ENCODE measurements around the gene CHD1. TPM values are rescaled to one million over a fixed set of nuclear protein-coding genes. Genes with fewer than 3 reads are reported as not detected.
A peak's percentile ranks its signal among the peaks of the same experiment; 100 is the strongest.
"Not testable (repeated sequence)": the region's sequence is repeated elsewhere in the genome, so short reads cannot be mapped to it uniquely, and the experiment has no call there.

Gene CHD1
- total RNA-seq, 4 donors from 2014 or later = 46.3 to 82.5 (median 58.2) TPM

GRCh38 chr5:98961665-98962344 lies 33.0 kb upstream of the CHD1 start:
- no peaks in the 10 kb centered on the region for H3K27me3 ChIP-seq
- H3K36me3 ChIP-seq = no peaks in the 10 kb centered on the region
- H3K9me3 ChIP-seq = peaks cover 0 to 18% (median 4%) of the 10 kb centered on the region in 4 donors
- H3K4me1 ChIP-seq = no peaks in the 10 kb centered on the region
- 94 to 96% methylated on average over 3 of the region's 3 CpGs for WGBS, 2 donors
- no peak for DNase-seq (ENCODE audit: low spot score in 2 of 2)
- H3K27ac ChIP-seq = no peak overlapping the region
- TF ChIP-seq POLR2A (IDR thresholded peaks at IDR 0.05) (no peak), EP300 (IDR thresholded peaks at IDR 0.05) (no peak), CTCF (IDR thresholded peaks at IDR 0.05) (no peak)
- H3K4me3 ChIP-seq = no peak overlapping the region

- Histone ChIP-seq H3K27me3 (no peaks in the 10 kb centered on the region), H3K4me1 (no peaks in the 10 kb centered on the region), H3K4me3 (no peak overlapping the region), H3K36me3 (no peaks in the 10 kb centered on the region), H3K9me3 (no peaks in the 10 kb centered on the region), H3K27ac (no peak overlapping the region)
- WGBS, 2 donors = 67 to 71% methylated on average over 2 of the region's 2 CpGs
- no peak for DNase-seq (ENCODE audit: low spot score in 2 of 2)
- TF ChIP-seq CTCF (IDR thresholded peaks at IDR 0.05) (no peak), POLR2A (IDR thresholded peaks at IDR 0.05) (no peak), EP300 (IDR thresholded peaks at IDR 0.05) (no peak)
These were observed 28.5 kb upstream of the CHD1 start for GRCh38 chr5:98957307-98957706.

- not testable (repeated sequence) for H3K27me3 ChIP-seq; H3K9me3 ChIP-seq; H3K27ac ChIP-seq; H3K36me3 ChIP-seq; DNase-seq (ENCODE audit: low spot score in 2 of 2); H3K4me1 ChIP-seq; H3K4me3 ChIP-seq
- WGBS, 2 donors = 95 to 96% methylated on average over 3 of the region's 3 CpGs
These were observed 27.1 kb upstream of the CHD1 start for GRCh38 chr5:98955888-98956287.

GRCh38 chr5:98955471-98955870 lies 26.7 kb upstream of the CHD1 start:
- WGBS, 2 donors = 100% methylated on average over 2 of the region's 2 CpGs
- not testable (repeated sequence) for H3K27me3 ChIP-seq; H3K4me3 ChIP-seq; H3K9me3 ChIP-seq; H3K36me3 ChIP-seq; H3K27ac ChIP-seq; DNase-seq (ENCODE audit: low spot score in 2 of 2); H3K4me1 ChIP-seq

- Histone ChIP-seq H3K27ac (no peak overlapping the region), H3K27me3 (no peaks in the 10 kb centered on the region), H3K4me1 (no peaks in the 10 kb centered on the region), H3K9me3 (no peaks in the 10 kb centered on the region), H3K36me3 (no peaks in the 10 kb centered on the region), H3K4me3 (no peak overlapping the region)
- 73 to 83% methylated on average over 4 to 5 of the region's 5 CpGs for WGBS, 2 donors
- DNase-seq (ENCODE audit: low spot score in 2 of 2) = no peak
- TF ChIP-seq CTCF (IDR thresholded peaks at IDR 0.05) (no peak), POLR2A (IDR thresholded peaks at IDR 0.05) (no peak), EP300 (IDR thresholded peaks at IDR 0.05) (no peak)
These were observed 25.7 kb upstream of the CHD1 start for GRCh38 chr5:98954392-98955028.

- Histone ChIP-seq H3K36me3 (no peaks in the 10 kb centered on the region), H3K9me3 (no peaks in the 10 kb centered on the region), H3K27me3 (no peaks in the 10 kb centered on the region), H3K27ac (peak overlapping the region in 1 of 4 donors; percentile 48), H3K4me3 (no peak overlapping the region), H3K4me1 (peaks cover 0 to 58% (median 27%) of the 10 kb centered on the region in 4 donors)
- no peak for DNase-seq (ENCODE audit: low spot score in 2 of 2)
- TF ChIP-seq CTCF (IDR thresholded peaks at IDR 0.05) (no peak), EP300 (IDR thresholded peaks at IDR 0.05) (no peak), POLR2A (IDR thresholded peaks at IDR 0.05) (no peak)
- 63 to 76% methylated on average over 3 of the region's 3 CpGs for WGBS, 2 donors
These were observed 14.0 kb upstream of the CHD1 start for GRCh38 chr5:98942847-98943246.

Measured in tibial nerve (tissue), 4 donors.